HG02870 (cell line): ENCODE results near the gene FAM53A.

ENCODE experiments used
- ATAC-seq: cut with Tn5 transposase; IDR thresholded peaks from one replicate; pipeline ENCODE4 v1.9.1; 2021; ENCODE audit warnings: mild to moderate bottlenecking, moderate library complexity; ENCODE audit not compliant: unreplicated experiment

The FAM53A gene

DNA sequence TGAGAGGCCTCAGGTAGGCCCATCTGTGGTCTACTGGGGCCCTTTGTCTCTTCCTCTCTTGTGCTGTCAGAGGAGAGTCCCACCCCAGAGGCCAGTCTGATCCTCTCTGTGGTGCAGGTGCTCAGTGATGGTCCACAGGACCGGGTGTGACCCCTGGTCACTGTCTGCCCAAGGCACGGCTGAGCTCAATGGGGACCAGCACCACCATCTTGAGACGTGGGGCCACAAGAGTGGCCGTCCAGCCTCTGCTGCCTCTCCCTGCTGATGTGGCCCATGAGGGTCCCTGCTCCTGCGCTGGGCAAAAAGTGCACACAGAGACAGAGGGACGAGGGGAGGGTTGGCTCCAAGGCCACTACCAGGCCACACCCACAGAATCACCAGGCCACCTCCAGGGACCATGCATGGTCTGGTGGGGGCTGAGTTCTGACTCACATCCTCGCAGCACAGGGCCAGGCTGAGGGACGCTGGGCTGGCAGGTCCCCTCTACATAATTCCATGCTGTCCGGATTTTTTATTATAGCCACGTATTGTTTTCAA lies 88.3 kb downstream of the FAM53A start:
- ATAC-seq, result no peak

DNA sequence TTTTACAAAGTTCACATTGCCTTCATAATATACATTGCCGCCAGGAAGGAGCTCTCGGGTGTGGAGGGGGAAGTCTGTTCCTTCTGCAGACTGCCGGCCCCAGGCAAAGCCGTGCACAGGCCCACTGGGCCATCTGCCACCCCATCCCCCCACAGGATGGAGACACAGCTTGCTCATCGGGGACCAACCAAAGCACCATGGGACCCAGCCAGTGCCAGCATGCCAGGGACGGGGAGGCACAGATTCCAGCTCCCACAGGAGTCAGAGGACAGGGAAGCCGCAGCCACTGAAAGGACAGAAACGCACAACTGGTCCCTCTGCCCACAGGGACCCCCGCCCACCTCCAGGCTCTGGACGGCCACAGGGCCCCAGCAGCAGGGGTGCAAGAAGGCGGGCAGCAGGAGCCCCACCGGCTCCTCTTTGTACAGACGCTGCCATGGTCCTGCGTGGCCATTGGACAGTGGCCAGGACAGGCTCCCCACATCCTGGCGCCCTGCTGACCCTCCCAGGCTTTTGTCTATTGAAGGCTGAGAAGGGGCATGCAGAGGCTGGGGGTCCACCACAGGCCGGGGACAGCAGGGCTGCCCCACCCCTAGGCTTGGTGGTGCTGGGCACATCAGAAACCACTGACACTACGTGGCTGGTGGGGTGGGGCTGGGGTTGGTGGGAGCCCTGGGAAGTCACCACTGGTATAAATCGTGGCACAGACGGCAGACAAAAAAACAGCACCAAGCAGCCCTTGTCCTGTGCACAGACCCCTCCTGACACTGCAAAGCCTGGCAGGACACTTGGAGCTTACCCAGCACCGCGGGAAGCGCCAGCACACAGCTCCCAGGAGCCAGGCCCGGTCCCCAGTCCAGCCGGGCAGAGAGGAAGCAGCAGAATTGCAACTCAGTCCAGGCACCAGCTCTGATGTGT lies 89.0 kb downstream of the FAM53A start:
- ATAC-seq, result no peak

DNA sequence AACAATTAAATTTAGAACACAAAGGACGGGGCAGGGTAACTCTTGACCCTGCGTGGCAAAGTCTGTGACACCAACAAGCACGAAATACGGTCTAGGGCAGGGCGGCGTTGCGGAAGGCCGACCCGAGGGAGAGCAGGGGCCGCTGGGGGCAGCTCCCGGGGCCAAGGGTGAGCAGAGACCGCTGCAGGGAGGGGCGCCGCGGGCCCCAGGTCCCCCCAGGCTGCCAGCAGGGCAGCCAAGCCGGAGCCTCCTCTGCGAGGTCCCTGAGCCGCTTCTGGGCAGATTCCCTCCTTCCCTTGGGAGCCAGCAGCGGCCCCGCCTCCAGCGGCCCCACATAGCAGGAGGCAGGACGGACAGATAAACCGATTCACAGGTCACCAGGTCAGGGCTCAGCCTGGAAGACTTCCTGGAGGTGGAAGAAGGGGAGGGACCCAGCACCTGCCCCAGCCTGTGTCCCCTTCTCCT lies 90.2 kb downstream of the FAM53A start:
- no peak for ATAC-seq

DNA sequence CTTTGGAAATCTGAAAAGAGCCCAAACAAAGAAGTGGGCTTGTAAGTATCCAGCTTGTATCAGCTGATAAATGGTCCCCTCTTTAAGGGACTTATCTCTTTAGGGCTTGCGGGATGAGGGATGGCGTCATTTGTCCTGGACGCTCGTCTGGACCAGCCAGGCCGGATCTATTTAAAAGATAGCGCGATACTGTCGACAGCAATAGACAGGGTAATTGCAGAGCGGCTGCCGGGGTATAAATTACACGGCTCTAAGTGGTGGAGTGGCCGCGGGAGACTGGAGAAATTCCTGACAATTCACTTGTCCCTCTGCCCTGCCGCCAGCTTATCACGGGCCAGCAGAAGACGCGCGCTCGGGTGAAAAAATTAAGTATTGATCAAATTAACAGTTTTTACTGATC lies 90.7 kb downstream of the FAM53A start:
- no peak for ATAC-seq

DNA sequence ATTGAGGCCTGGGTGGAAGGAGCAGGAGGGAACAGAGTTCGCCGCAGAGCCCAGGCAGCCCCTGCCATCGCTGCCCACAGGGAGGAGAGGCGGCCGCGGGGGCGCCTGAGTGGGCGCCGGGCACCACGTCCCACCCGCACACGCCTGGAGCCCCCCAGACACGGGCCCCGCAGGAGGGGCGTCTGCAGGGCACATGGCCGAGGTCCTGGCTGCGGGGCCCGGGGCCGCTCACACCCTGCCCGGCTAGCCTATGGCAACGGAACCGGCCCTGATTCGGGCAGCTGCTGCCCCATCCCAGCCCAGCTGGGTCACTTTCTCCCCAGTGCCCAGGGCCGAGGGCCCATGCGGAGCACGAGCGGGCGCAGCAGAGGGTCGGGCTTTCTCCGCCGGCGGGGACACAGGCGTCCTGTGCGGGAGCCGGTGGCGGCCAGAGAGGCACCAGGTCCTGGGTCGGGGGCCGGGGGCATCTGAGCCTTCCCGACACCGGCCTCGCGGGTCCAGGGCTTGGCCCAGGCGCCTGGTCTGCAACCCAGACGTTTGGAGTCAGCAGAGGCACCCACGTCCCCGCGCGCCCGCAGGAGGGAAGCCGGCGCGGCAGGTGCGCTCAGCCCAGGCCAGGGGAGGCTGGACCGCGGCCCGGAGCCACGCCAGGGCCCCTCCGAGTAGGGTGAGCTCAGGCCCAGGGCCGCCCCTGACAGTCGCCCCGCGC lies 91.2 kb downstream of the FAM53A start:
- ATAC-seq, result no peak

DNA sequence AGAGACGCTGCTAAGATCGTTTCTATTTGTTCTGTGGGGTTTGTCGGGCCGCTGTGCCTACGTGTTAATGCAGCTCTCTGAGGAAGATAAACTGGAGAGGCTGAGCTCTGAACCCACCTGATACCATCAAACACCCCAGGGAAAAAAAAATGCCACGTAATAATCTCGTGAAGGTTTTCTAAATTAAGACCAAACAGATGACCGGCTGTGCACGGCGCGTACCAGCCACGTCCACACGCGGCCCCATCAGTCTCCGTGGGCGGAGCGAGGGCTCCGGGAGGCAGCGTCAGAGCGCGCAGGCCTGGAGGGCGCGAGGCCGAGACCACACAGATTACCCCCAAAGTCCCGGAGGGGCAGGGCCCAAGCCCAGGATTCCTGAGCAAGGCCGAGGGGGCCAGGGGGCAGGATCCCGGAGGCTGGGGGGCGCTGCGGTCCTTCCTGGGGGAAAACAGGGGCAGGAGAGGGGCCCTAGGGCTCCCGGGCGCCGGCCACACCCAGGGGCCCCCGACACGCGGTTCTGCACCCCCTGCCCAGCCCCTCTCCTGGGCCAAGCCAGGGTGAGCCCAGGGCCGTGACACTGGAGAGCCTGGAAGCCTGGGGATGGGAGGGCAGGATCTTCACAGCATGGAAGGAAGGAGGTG lies 91.9 kb downstream of the FAM53A start:
- ATAC-seq, result no peak

DNA sequence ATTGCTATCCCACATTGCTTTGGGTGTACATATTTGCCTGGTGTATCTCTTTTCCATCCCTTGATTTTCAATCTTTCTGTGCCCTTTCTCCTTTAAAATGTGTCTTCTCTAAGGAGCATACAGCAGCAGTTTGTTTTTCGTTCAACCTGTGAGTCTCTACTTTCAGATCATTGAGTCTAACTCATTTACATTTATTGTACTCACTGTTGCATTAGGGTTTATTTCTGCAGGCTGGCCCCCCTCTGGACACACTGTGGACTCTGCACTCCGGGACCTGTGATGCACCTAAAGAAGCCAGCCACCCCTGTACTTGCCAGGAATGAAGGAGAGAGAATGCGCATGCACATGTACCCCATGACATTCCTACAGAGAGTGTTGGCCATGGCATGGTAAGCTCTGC lies 93.0 kb downstream of the FAM53A start:
- no peak for ATAC-seq

DNA sequence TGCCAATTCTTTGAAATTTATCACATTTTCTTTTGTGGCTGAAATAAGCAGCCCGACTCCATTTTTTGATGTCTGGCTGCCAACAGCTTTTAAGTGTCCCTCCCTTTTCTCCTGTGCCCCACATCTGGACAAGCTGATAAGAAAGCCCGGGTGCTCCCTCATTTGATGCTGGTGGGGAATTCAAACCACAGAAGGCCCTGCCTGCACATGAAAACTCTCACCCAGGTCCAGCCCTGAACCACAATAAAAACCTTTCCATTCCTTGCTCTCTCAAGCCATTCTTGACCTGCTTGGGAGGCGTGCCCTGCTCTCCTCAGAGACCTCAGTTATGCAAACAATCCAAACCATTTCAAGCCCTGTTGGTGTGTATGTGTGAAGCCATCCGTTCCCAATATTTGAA lies 93.9 kb downstream of the FAM53A start:
- ATAC-seq, result no peak
